GM21447 (cell line): Measurements from ENCODE around the gene MRGPRE.

ENCODE experiments used
- ATAC-seq: cut with Tn5 transposase; IDR thresholded peaks from one replicate; pipeline ENCODE4 v1.9.1; 2021; ENCODE audit not compliant: unreplicated experiment

MRGPRE gene

DNA sequence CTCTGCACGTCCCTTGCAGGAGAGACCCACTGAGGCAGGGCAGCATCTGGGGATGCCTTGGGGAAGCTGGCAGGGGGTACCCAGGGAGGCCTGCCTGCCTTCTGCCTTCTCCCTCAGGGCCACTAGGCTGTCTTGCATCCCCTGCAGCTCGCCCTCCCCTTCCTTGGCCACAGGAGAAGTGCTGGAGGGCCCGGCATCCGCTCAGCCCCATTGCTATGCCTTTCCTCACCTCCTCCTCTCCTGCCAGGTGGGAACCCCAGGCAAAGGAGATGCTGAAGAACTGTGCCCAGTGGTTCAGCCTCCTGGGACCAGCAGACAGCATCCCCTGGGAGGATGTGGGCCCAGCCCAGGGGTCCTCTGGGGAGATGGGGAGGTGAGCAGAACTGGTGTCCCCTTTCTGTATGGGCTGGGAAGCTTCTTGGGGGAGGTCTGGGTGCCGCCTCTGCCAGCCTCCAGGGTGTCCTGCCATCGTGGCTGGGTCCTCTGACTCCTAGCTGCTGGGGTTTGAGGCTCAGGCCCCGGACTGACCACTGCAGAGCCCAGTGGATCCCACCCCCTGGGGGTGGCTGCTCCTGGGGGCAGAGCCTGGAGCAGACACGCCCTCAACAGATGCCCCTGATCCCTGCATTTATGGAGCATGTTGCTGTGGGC, 34.2 kb downstream of the MRGPRE start:
- no peak for ATAC-seq

DNA sequence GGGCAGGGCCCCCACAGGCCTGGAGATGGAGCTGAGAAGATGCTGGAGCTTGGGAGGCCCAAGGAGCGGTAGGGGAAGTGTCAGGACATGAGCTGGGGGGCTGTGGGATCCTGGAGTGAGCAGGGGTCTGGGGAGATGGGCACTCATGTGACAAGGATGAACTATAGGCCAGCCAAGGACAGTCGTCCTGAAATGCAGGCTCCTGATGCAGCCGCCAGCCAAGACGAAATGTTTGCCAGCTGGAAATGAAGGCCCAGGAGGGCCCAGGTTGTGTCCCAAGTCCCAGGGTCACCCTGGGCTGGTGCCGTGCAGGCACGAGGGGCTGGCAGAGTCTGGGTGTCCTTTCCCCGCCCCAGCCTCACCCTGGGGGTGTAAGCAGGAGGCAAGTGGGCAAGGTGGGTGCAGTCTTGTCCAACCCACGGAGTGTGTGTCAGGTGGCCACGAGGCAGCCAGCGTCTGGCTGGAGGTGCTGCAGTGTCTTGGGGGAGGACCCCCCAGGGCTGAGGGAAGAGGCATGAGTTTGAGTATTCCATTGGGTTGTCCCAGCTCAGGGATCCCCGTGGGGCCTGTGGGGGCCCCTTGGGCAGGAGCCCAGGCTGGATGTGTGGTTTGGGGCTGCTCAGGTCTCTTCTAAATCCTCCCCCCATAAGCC, 35.0 kb downstream of the MRGPRE start:
- ATAC-seq: no peak

DNA sequence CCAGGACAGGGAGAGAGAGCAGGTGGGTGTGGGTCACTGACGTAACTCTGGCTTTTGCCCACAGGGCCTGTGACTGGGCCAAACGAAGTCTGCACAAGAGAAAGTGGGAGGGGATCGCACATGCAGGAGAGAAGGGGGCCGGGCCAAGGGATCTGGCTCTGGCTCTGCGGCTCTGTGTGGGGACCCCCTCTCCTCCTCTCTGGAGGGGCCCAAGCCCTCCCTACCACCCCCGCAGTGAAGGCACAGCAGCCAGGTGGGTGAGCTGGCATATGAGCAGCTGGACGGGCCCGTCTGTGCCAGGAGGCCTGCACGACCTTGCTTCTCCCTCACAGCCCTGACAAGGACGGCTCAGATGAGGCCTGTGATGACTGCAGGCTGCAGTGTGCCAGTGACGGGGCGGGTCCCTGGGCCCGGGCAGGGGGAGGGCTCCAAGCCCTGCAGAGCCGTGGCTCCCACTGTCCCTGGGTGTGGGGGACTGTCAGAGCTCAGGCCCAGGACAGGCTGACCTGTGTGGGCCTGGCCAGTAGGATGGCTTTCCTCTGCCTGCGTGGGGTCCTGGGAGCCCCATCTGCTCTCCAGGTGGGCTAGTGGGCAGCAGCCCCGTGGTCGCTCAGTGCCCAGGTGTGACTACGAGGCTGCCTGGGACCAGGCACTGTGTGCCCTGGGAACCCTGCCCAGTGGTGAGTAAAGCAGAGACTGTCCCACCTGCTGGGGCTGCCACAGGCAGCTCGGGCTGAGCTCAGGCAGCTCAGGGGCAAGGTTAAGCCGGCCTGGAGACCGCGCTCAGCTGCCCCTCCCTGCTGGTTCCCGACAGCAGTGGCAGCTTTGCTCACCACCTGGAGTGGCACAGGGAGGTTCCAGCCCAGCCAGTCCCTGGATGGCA, 35.8 kb downstream of the MRGPRE start:
- no peak for ATAC-seq

DNA sequence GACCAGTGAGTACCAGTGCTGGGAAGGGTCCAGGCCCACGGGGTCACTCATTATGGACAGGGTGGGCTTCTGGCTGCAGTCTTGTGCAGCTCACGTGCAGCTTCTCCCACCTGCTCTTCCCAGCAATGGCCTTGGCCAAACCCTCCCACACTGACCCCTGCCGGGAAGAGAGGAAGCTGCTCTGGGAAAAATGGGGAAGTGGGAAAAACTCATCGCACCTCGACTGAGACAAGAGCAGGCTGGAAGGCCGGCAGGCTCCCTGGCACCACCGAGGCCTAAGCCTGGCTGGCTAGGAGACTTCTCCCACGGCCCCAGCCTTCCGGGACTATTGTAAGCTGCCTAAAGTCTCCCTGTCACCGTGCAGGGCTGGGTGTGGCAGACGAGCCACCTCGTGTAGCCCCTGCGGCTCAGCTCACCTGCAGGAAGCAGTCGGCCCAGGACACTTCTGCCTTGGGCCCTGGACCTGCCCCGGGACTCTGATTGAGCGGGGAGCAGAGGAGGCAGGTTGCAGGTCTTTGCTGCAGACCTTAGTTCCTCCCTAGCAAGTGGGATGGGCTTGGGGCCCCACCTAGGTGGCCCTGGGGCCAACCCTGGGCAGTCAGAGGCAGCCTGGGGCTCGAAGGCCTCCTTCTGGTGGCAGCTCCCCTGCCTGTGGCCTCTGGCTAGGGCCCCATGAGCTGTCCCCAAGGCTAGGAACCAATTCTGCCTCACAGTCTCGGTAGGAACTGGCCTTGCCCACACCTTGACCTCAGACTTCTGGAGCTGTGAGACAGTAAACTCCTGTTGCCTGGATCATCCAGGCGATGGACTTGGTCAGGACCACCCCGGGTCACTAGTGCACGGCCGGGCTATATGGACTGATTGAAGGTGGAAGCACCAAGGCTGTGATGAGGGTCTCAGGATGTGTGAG, 36.7 kb downstream of the MRGPRE start:
- no peak for ATAC-seq

DNA sequence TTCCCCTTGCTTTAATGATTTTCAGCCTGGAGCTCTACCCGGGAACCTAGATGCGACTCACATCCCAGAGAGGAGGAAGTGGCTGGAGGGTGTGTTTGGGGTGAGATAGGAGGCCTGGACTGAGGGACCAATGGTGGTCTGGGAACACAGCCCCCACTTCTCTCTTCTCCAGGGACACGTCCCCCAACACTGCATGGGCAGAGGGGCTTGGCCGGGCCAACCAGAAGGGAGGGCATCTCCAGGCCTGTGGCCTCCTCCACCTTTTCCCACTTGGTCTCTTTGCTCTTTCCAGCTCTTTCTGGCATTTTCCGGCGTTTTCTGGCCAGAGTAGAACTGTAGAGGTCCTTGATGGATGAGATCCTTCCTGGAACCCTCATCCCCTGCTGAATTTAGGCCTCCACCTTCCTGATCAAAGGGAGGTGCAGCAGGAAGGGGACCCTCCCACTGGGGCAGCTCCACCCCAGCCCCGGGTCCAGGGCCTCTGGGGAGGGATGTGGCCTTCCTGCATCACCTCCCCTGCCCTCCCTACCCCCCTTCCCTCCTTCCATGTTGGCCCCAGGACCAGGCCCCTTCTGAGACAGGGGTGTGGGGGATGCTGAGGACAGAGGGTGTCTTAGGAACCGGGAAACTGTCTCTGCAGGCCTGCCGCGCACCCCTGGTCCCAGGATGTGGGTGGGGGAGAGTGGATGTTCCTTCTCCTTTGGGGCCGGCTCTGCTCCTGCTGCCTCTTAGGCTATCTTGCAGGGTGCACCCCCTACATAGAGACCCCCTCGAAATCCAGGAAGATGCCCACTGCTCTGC, 38.0 kb downstream of the MRGPRE start:
- no peak for ATAC-seq

DNA sequence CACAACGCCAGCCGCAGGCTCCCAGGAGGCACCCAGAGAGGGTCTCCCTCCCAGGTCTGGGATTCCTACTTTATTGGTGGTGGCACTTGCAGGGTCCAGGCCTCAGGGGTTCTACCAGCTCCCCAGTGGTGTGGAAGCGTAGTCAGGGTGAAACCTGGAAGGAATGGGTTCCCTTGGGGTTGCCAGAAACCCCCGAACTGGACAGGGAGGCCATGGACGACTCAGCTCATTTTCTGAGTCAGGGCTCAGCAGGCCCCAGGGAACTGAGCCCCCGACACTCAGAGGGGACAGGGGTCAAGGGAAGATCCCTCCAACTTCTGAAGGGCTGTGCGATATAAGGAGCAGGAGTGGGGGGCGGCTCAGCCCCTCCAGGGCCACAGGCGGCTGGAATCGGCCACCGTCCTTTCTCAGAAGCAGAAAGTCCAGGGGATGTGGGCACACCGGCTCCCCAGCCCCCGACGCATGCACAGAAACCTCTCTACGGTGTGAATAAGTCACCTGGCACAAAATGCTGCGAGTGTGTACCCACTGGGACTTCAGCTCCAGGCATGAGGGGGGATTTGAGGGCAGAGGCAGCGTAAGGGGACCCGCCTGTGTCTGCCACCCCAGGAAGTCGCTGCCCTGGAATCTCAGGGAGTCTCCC, 38.7 kb downstream of the MRGPRE start:
- ATAC-seq: no peak

DNA sequence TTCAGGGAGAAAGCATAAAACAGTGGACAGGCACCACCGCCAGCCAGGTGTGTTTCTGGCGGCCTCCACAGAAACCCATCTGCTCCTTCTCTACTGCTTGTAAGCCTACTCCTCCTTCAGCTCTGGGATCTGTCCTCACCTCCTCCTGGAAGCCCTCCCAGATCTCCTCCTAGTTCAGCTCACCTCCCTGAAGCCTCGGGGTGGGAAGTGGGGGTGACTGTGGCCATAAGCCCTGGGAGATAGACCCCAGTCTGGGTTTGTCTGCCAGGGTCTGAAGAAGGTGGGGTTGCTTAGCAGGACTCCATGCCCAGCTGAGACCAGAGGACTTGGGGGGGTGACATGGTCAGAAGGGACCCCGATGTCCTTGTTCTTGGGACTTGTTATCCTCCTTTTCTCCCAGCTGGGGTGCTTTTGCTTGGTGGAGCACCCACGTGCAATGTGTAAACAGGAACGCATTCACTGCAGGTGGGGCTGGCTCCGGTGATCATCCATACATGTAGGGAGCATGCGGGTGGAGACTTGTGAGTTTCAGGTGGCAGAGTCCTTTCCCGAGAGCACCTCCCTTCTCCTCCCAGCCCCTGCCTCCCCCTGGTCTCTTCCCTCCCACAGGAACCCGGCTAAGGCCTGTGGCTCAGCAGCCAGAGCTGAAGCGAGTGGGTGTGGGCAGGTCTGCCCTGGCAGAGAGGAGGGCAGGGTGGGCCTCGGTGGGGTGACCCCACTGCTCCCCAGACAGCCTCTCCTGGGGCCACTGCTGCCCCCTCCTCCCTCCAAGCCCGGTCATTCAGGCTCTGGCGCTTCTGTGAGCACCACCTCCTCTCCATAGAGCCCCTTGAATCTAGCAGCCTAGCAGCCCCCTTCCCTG, 39.5 kb downstream of the MRGPRE start:
- no peak for ATAC-seq

DNA sequence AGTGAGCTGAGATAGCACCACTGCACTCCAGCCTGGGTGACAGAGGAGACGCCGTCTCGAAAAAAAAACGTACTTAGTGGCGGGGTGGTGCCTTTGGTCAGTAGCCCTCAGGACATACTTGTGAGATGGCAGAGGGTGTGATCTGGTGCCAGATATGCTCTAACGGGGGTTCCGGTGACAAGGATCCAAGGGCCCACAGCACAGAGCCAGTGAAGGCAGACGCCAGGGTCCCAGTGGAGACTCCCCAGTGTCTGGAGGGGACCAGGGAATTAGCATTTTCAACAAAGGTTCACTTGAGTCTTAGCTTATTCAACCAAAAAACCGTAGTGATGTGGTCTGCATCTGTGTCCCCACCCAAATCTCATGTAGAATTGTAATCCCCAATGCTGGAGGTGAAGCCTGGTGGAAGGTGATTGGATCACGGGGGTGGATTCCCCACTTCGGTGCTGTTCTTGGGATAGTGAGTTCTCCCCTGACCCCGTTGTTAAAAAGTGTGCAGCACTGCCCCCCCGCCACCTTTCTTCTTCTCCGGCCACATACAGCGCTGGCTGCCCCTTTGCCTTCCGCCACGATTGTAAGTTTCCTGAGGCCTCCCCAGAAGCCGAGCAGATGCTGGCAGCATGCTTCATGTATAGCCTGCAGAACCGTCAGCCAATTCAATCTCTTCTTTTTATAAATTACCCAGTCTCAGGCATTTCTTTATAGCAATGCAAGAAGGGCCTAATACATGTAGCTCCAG, 40.5 kb downstream of the MRGPRE start:
- no peak for ATAC-seq

DNA sequence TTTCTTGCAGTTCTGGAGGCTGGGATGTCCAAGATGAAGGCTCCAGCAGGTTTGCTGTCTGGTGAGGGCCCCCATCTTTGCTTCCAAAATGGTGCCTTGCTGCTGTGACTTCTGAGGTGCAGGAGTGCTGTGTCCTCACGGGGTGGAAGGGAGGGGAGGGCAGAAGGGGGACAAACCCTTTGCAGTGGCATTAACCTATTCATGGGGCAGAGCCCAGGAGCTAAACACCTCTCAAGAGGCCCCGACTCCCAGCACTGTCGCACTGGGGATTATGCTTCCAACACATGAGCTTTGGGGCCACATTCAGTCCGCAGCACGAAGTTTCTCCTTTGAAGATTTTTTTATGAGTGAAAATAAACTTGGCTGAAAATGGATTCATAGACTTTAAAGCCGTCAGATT, 41.6 kb downstream of the MRGPRE start:
- ATAC-seq: no peak

DNA sequence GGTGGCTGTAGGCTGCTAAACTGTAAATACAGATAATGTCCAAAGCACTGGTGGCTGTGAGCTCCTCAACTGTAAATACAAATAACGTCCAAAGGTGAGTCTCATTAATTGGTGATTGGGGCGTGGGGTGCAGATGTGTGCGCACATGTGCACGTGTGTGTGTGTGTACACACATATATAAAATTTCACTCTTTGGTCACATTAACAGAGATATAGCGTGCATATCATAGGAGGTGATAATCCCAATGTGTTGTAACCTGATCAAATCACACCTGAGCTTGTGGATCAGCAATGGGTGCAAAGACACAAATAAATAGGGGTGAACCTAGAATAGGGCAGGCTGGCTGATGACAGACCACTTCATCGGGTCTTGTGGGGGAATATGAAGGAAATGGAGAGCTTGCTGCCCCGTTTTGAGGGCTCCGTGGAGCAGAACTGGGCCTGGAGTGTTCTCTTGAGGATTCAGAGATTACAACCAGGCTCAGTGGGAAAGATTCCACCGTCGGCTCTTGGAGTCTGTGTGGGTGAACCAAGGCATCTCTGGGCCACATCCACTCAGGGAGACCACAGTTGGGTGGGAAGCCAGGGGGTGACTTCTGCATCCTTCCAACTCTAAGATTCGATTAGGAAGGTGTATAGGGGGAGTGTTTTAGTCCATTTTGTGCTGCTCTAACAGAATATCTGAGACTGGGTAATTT, 42.2 kb downstream of the MRGPRE start:
- ATAC-seq: no peak

DNA sequence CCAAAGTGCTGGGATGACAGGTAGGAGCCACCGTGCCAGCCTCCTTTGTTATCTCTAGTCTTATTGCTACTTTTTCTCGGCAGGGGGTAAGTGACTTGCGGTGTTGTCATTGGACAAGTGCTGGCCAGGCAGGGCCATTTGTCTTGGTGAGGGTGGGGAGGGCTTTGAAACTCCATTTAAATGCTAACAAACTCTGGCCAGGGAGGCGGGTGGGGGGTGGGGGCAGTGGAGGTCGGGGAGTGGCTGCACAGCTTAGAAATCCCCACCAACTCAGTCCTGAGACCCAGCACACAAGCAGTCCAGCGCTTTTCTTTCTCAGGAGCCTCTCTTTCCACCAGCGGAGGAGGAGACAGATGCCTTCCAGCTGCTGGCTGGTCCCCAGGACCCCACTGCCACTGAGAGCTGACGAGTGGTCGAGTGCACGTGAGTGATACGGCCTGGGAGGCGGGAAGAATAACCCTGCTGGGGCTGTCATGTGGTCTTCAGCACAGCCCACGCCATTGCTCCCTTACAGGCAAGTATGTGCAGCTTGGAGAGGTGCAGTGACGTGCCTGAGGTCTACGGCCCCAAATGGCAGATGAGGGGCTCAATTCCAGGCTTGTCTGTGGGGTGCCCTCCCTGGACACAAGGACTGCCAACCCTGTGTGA, 42.9 kb downstream of the MRGPRE start:
- ATAC-seq: no peak

DNA sequence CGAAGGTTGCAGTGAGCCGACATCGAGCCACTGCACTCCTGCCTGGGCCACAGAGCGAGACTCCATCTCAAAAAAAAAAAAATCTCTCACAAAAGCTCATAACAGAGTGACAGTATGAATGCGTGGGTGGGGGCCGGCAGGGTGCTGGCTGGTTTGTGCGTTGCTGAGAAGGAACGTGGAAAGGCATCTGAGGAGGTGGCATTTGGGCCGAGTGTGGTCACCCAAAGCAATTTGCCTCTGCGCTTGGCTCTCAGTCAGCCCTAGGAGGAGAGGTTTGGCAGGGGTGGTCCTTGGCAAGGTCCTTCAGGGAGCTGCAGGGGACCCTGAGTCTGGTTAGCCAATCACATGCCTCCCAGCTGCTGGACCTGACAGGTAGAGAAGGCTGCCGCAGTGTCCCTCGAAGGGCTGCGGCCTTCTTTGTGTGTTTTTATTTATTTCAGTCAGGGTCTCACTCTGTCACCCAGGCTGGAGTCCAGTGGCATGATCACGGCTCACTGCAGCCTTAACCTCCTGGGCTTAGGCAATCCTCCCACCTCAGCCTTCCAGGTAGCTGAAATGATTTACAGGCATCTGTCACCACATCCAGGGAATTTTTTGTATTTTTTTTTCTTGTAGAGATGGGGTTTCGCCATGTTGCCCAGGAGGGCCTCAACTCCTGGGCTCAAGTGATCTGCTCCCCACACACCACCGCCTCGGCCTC, 43.6 kb downstream of the MRGPRE start:
- ATAC-seq: no peak

DNA sequence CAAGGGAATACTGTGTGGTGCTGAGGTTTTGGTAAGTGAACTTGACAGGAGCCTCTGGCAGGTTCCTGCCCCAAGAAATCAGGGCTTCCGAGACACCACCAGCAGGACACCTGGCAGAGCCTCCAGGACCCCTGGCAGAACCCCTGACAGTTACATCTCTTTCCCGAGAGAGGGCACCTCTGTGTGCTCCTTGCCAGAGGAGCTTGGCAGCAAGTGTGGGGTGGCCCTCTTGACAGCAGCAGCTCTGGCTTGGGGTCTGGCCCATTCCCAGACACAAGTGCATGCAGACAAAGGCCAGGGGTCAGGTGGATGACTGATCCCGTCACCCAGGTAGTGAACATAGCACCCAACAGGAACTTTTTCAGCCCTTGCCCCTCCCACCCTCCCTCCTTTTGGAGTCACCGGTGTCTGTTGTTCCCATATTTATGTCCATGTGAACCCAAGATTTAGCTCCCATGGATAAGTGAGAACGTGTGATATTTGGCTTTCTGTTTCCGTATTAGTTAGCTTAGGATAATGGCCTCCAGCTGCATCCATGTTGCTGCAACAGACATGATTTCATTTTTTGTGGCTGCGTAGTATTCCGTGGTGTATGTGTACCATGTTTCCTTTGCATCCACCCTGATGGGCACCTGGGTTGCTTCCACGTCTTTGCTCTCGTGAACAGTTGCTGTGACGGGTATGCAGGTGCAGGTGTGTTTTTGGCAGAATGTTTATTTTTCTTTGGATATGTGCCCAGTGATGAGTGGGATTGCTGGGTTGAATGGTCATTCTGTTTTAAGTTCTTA, 45.9 kb downstream of the MRGPRE start:
- no peak for ATAC-seq

DNA sequence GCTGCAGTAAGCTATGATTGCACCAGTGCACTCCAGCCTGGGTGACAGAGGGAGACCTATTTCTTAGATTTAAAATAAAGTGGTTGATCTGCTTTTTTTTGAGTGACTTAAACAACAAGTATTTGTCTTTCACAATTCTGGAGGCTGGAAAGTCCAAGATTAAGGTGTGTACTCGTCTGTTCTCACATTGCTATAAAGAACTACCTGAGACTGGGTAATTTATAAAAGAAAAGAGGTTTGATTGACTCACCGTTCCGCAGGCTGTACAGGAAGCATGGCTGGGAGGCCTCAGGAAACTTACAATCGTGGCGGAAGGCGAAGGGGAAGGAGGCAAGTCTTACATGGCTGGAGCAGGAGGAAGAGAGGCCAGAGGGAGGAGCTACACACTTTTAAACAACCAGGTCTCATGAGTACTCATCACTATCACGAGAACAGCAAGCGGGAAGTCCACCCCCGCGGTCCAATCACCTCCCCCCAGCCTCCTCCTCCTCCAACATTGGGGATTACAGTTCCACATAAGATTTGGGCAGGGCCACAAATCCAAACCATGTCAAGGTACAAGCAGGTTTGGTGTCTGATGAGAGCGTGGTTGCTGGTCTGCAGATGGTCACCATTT, 47.4 kb downstream of the MRGPRE start:
- ATAC-seq: no peak

DNA sequence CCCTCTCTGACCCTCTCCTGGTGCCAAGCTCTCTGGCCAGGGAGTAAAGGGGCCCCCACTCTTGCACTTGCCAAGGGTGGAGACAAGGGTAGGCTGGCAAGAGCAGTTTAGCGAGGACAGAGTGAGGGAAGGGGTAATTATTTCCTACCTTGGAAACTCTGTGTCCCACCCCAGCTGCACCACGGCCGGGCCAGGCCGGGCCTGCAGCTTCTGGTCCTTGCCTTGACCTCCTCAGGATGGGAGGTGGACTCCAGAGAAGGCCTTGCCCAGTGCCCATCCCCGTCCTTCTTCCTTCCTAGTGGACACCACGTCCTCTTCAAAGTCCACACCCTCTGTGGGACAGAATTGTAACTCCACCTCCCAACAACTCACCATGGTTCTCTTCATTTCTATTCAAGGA, 48.7 kb downstream of the MRGPRE start:
- no peak for ATAC-seq
